Heart right ventricle (tissue), 16 donors: ENCODE results near the gene ALDOB. TPM values are rescaled to one million over a fixed set of nuclear protein-coding genes. Genes with fewer than 3 reads are reported as not detected.
A peak's percentile ranks its signal among the peaks of the same experiment; 100 is the strongest.

Experiments
- ATAC-seq, 8 donors: fragments of 200-7000 bp; cut with Tn5 transposase; one replicate each; pipeline ENCODE4 v1.9.1; 2020; ENCODE audit warnings: mild to moderate bottlenecking in 8 of 8, moderate library complexity in 8 of 8, moderate number of reproducible peaks in 1 of 8
- DNase-seq, 2 donors: peaks; one replicate each; pipeline ENCODE4 v3.0.0-alpha.2; 2020
- H3K27ac ChIP-seq, 10 donors: fragments of 200-600 bp; sonication (generic) in 2 of 10; one replicate each; pipeline versions ENCODE4 v1.5.0 to v1.8.0; 2020 to 2022; ENCODE audit warnings: mild to moderate bottlenecking in 3 of 10
- H3K27me3 ChIP-seq, 7 donors: fragments of 200-600 bp; one replicate each; pipeline ENCODE4 v1.8.0; 2021 to 2022; ENCODE audit warnings: mild to moderate bottlenecking in 2 of 7
- H3K36me3 ChIP-seq, 9 donors: fragments of 200-600 bp; sonication (generic) in 1 of 9; one replicate each; pipeline versions ENCODE4 v1.5.0 to v1.8.0; 2020 to 2022; ENCODE audit warnings: mild to moderate bottlenecking in 2 of 9
- H3K4me1 ChIP-seq, 9 donors: fragments of 200-600 bp; sonication (generic) in 1 of 9; one replicate each; pipeline versions ENCODE4 v1.5.0 to v1.8.0; 2020 to 2022; ENCODE audit warnings: mild to moderate bottlenecking in 4 of 9
- H3K4me3 ChIP-seq, 10 donors: fragments of 200-600 bp; sonication (generic) in 2 of 10; one replicate each; pipeline versions ENCODE4 v1.5.0 to v1.8.0; 2020 to 2022; ENCODE audit warnings: mild to moderate bottlenecking in 7 of 10, moderate library complexity in 2 of 10
- H3K9me3 ChIP-seq, 11 donors: fragments of 200-600 bp in 10 of 11; sonication (generic) in 2 of 11; one replicate each; pipeline versions ENCODE4 v1.5.0 to v1.8.0; 2013 to 2022; ENCODE audit warnings: mild to moderate bottlenecking in 2 of 11, control low read depth in 1 of 11, moderate library complexity in 1 of 11
- CTCF ChIP-seq, 9 donors: fragments of 200-600 bp; sonication (generic) in 2 of 9; IDR thresholded peaks; one replicate each; pipeline versions ENCODE4 v1.5.0 to v1.8.0; 2021 to 2022; ENCODE audit warnings: antibody characterized with exemption in 9 of 9, mild to moderate bottlenecking in 5 of 9, moderate library complexity in 1 of 9
- intact Hi-C, 10 donors: fragments of 100-400 bp; cut with DNase I; formaldehyde crosslinking; loops; one replicate each; pipeline versions ENCODE4 v1.11.1 to v1.14.2; 2022
- polyA plus RNA-seq, 2 donors: library from polyadenylated mRNA; stranded (reverse); fragments of 200-250 nt; gene quantifications; one replicate each; pipeline ENCODE4 v1.2.3, GENCODE V29; 2013
- total RNA-seq, 10 donors: library from RNA; stranded (reverse); fragmentation: NEBNext Ultra II Directional in 3 of 10; extraction: Animal tissue kit (Norgen Biotek cat#: 25700) in 3 of 10; gene quantifications; one replicate each; pipeline versions ENCODE4 v1.2.1 to v1.2.4, GENCODE V29; 2021 to 2023
- donor health status: Arrhythmogenic right ventricular cardiomyopathy.
- donor health status: ischemic (EF 13 %, LVEDD 7.1; RV severe dilation, severe dysfunction).
- donor health status: healthy with polysubstance abuse.
- donor health status: DM: no; HTN: yes; CAD: no.
- donor health status: DM: no; HTN: no; CAD: no.
- donor health status: ischemic (EF 25% LVEDD 6.9; RV normal size, moderate dysfunction).
- donor health status: ischemic (EF 25% LVEDD 5.7; RV mildly dilated, moderate dysfunction).
- donor health status: healthy.
- donor health status: DM: yes; HTN: yes; CAD: no.
- donor health status: Ischemic cardiomyopathy.
- donor health status: ischemic (EF 35%, LVEDD 5.7; RV mildly dilated, moderate dysfunction).
- donor health status: nonischemic (EF 11% LVEDD 7.7; RV severe dilation, severe dysfunction).
- donor health status: DM: yes; HTN: yes; CAD: no.
- donor health status: PGD.
- donor health status: ischemic (EF 29% LVEDD 5.4; RV normal size, mild dysfunction).
- donor health status: nonischemic (EF 23%, LVEDD 6.1; RV moderate dilation, normal function).

Gene ALDOB
- total and polyA plus RNA-seq, 12 donors = 0.17 to 1.4 (median 0.44) TPM; not detected in 2

- intact Hi-C loops = no loop called here
- Histone ChIP-seq H3K4me3 (no peak overlapping the region), H3K27ac (no peak overlapping the region), H3K9me3 (peaks cover 0 to 66% (median 23%) of the 10 kb centered on the region in 11 donors), H3K27me3 (no peaks in the 10 kb centered on the region), H3K36me3 (peaks cover 0 to 22% (median 0%) of the 10 kb centered on the region in 9 donors), H3K4me1 (peaks cover 0 to 15% (median 0%) of the 10 kb centered on the region in 9 donors)
- no peak for TF ChIP-seq CTCF (IDR thresholded peaks at IDR 0.05)
- DNase-seq (no peak), ATAC-seq (no peak)
Observed at GRCh38 chr9:101417977-101418376, 17.6 kb downstream of the ALDOB start.

GRCh38 chr9:101417389-101417788 is 18.2 kb downstream of the ALDOB start:
- DNase-seq (no peak), ATAC-seq (no peak)
- H3K9me3 ChIP-seq = peaks cover 0 to 72% (median 26%) of the 10 kb centered on the region in 11 donors
- intact Hi-C loops = no loop called here
- H3K4me1 ChIP-seq = peaks cover 0 to 15% (median 0%) of the 10 kb centered on the region in 9 donors
- no peak overlapping the region for H3K27ac ChIP-seq
- no peaks in the 10 kb centered on the region for H3K27me3 ChIP-seq
- TF ChIP-seq CTCF (IDR thresholded peaks at IDR 0.05) = no peak
- peaks cover 0 to 28% (median 0%) of the 10 kb centered on the region in 9 donors for H3K36me3 ChIP-seq
- H3K4me3 ChIP-seq = no peak overlapping the region

- Histone ChIP-seq H3K27me3 (no peaks in the 10 kb centered on the region), H3K9me3 (peaks cover 0 to 90% (median 41%) of the 10 kb centered on the region in 11 donors), H3K4me1 (peaks cover 0 to 15% (median 0%) of the 10 kb centered on the region in 9 donors), H3K27ac (no peak overlapping the region), H3K4me3 (no peak overlapping the region), H3K36me3 (peaks cover 0 to 40% (median 0%) of the 10 kb centered on the region in 9 donors)
- ATAC-seq (peak in 1 of 8 donors; percentile 9), DNase-seq (no peak)
- TF ChIP-seq CTCF (IDR thresholded peaks at IDR 0.05) = no peak
- intact Hi-C loops = no loop called here
Observed at GRCh38 chr9:101415578-101415977, 20.0 kb downstream of the ALDOB start.

GRCh38 chr9:101414839-101415238 is 20.7 kb downstream of the ALDOB start:
- TF ChIP-seq CTCF (IDR thresholded peaks at IDR 0.05) = no peak
- Histone ChIP-seq H3K27me3 (no peaks in the 10 kb centered on the region), H3K27ac (no peak overlapping the region), H3K4me3 (no peak overlapping the region), H3K9me3 (peaks cover 0 to 97% (median 49%) of the 10 kb centered on the region in 11 donors), H3K36me3 (peaks cover 0 to 48% (median 4%) of the 10 kb centered on the region in 9 donors), H3K4me1 (peaks cover 0 to 14% (median 0%) of the 10 kb centered on the region in 9 donors)
- no peak for ATAC-seq
- intact Hi-C loops = no loop called here
- DNase-seq = no peak
